Omental fat pad (tissue), 4 donors: Measurements from ENCODE around the gene HSCB. TPM values are rescaled to one million over a fixed set of nuclear protein-coding genes. Genes with fewer than 3 reads are reported as not detected.

Experiments
- ATAC-seq: fragments of 150-250 bp; one replicate; pipeline ENCODE4 v1.9.1; 2016; ENCODE audit warnings: mild to moderate bottlenecking, moderate library complexity; ENCODE audit not compliant: low FRiP score
- DNase-seq: peaks from one replicate; pipeline ENCODE4 v3.0.0-alpha.2; 2019; ENCODE audit warnings: low spot score
- CTCF ChIP-seq, 3 donors: fragments of 450-650 bp; IDR thresholded peaks; one replicate each; pipeline ENCODE4 v1.5.1; 2016 to 2017; ENCODE audit warnings: antibody characterized with exemption in 3 of 3, mild to moderate bottlenecking in 3 of 3, moderate library complexity in 2 of 3
- total RNA-seq, 4 donors: library from RNA; depleted of rRNA; stranded (reverse); fragments of >200 nt; gene quantifications; one replicate each; pipeline ENCODE4 v1.1.0, GENCODE V29; 2016

HSCB gene
- total RNA-seq, 4 donors from 2014 or later: 9.5 to 21.0 (median 14.8) TPM

GRCh38 chr22:28791841-28792490 is 50.1 kb downstream of the HSCB start:
- DNase-seq: no peak
- no peak for ATAC-seq
- TF ChIP-seq CTCF (IDR thresholded peaks at IDR 0.05): no peak

GRCh38 chr22:28792491-28793383 is 50.9 kb downstream of the HSCB start:
- ATAC-seq (no peak), DNase-seq (no peak)
- TF ChIP-seq CTCF (IDR thresholded peaks at IDR 0.05): no peak

GRCh38 chr22:28793976-28794584 is 52.2 kb downstream of the HSCB start:
- no peak for TF ChIP-seq CTCF (IDR thresholded peaks at IDR 0.05)
- ATAC-seq (no peak), DNase-seq (no peak)

- no peak for TF ChIP-seq CTCF (IDR thresholded peaks at IDR 0.05)
- DNase-seq: no peak
- no peak for ATAC-seq
These were observed 53.3 kb downstream of the HSCB start for GRCh38 chr22:28795071-28795693.

- DNase-seq (no peak), ATAC-seq (no peak)
- no peak for TF ChIP-seq CTCF (IDR thresholded peaks at IDR 0.05)
These were observed 54.4 kb downstream of the HSCB start for GRCh38 chr22:28795932-28796856.
